Muscle of back (tissue), 11 donors: ENCODE data around the gene CDRT15. TPM values are rescaled to one million over a fixed set of nuclear protein-coding genes. Genes with fewer than 3 reads are reported as not detected.
"Not testable (repeated sequence)": the region's sequence is repeated elsewhere in the genome, so short reads cannot be mapped to it uniquely, and the experiment has no call there.

Source experiments
- DNase-seq, 3 donors: peaks; one replicate each; pipeline versions ENCODE4 v3.0.0 to v3.0.0-alpha.2; 2013
- polyA plus RNA-seq, 10 donors: library from polyadenylated mRNA; unstranded; fragments of 120-200 nt; gene quantifications; one replicate each; pipeline ENCODE4 v1.2.1, GENCODE V29; 2013; ENCODE audit not compliant: insufficient read length in 10 of 10

CDRT15 gene
- polyA plus RNA-seq, 10 donors = 0.51 to 1.2 (median 0.67) TPM; not detected in 4

- no peak for DNase-seq
Measured at GRCh38 chr17:14207791-14208190, 28.9 kb downstream of the CDRT15 start.

- DNase-seq = no peak
Measured at GRCh38 chr17:14206891-14207290, 29.8 kb downstream of the CDRT15 start.

- no peak for DNase-seq
Measured at GRCh38 chr17:14205992-14206461, 30.6 kb downstream of the CDRT15 start.

DNA sequence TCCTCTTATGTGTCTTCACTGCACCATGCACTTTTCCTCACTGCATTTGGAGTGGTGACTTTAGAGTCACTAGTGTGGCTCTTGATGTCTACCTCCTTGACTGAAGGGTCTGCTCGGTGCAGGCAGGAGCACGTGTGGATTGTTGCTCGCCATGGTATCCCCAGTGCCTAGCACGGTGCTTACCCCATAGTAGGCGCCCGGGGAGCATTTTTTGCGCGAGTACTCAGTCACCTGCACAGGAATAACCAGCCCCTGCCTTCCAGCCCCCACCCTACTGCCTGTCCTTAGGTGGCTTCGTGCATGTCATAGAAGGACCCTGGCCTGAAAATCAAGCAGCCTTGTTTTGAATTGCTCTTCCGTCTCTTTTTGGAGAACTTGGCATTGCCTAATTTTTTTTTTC lies 31.3 kb downstream of the CDRT15 start:
- no peak for DNase-seq

GRCh38 chr17:14204546-14204945 lies 32.1 kb downstream of the CDRT15 start:
- no peak for DNase-seq

- DNase-seq = no peak
Measured at GRCh38 chr17:14204084-14204483, 32.6 kb downstream of the CDRT15 start.

- DNase-seq = no peak
Measured at GRCh38 chr17:14203388-14203787, 33.3 kb downstream of the CDRT15 start.

DNA sequence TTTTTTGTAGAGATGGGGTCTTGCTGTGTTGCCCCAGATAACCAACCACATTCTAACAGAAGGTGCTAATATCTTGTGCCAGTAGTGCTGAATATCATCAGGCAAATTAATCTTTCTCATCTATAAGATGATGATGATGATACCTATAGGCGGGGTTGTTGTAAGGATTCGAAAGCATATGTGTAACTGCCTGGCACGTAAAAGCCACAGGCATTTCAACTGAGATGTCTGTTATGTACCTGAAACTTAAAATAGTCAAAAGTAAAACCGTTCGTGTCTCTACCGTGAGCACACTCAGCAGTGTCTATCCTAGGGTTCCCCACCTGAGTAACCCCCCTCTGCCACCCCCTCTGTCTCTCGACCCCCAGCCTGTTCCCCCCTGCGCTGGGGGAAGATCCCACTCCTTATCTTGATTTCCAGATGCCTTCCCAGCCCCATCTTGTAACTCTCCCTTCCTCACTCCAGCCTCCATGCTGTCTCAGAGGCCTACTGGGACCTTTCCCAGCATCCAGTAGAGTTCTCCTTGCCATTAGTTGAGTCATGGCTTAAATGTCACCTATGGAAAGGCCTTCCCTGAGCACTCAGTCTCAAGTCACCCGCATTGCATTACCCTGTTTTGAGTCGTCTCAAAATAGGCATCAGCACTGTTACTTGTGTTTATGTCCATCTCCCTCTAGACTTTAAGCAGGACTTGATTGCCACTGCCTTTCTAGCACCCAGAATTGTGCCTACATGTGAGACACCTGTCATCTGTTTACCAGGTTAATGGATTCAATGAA lies 34.1 kb downstream of the CDRT15 start:
- no peak for DNase-seq

GRCh38 chr17:14201988-14202380 lies 34.7 kb downstream of the CDRT15 start:
- DNase-seq = no peak

GRCh38 chr17:14201021-14201987 lies 35.4 kb downstream of the CDRT15 start:
- DNase-seq = peak in 2 of 3 donors; percentile 16 to 30

DNA sequence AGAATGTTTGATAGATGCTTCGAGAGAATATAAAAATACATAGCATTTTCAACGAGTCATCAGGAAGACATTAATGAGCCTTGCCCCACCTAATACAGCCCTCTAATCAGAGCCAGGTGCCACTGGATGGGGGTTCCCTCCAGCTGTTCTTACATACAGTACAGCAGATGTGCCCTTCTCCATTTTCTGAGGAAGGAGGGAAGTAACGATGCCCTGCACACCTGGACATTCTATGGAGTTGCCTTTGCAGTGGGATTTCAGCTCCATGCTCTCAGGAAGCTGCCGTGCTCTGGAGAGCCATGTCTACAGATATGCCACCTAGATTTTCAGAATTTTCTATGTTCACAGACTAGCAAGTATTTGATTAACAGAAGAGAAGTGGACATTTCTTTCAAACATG lies 36.3 kb downstream of the CDRT15 start:
- no peak for DNase-seq

DNA sequence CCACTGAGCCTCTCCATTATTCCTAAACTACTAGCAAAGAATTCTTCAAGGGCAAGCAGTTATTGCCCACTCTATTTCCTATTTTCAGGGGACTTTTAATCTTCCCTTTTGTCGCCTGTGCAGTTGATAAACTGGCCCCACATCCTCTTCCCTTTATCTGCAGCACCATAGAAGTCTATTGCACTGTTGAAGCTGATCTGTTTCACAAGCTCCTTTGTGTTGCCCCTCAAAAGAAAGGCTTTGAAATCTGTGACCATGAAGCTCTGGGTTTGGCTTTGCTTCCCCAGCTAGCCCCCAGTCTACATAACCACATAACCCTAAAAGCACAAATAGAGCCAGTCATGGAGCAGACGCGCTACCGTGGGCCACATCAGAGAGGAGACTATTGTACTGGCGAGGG lies 37.1 kb downstream of the CDRT15 start:
- DNase-seq = no peak

DNA sequence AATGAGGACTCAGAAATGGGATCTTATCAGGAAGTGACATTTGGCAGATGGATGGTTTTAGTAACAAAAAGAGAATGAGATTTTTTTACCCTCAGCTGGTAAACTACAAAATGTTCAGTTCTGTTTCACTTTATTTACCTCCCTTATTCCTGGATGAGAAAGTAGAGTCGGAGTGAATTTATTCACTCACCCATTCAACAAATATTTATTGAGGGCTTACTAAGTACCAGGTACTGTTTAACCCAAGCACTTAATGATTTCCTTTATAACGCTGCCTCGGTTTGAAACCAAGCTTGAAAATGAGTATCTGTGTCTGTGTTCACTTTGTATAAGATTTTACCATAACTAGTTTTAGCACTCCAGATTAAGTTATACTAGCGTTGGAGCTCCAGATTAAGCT lies 38.1 kb downstream of the CDRT15 start:
- no peak for DNase-seq

DNA sequence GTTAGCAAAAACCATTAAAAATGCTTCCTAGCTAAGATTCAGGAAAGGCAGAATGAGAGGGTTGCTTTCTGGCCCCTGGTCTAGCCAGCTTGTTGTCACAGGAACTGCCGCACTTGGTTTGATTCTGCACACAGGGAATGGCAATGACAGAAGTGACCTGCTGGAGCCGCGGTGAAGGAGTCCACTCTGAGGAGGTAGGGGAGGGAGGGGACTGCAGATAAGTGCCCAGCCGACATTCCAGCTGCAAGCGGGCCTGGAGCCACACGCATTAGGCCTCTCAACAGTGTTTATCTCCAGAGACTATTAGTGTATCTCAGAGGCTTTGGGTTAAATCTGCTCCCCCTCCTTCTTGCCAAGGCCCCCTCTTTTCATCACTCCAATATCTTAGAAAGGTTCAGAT lies 38.6 kb downstream of the CDRT15 start:
- DNase-seq = no peak

- no peak for DNase-seq
Measured at GRCh38 chr17:14197586-14197985, 39.1 kb downstream of the CDRT15 start.

- DNase-seq = no peak
Measured at GRCh38 chr17:14197057-14197456, 39.6 kb downstream of the CDRT15 start.

- DNase-seq = no peak
Measured at GRCh38 chr17:14196377-14196997, 40.2 kb downstream of the CDRT15 start.

- not testable (repeated sequence) for DNase-seq
Measured at GRCh38 chr17:14192636-14193344, 43.9 kb downstream of the CDRT15 start.

DNA sequence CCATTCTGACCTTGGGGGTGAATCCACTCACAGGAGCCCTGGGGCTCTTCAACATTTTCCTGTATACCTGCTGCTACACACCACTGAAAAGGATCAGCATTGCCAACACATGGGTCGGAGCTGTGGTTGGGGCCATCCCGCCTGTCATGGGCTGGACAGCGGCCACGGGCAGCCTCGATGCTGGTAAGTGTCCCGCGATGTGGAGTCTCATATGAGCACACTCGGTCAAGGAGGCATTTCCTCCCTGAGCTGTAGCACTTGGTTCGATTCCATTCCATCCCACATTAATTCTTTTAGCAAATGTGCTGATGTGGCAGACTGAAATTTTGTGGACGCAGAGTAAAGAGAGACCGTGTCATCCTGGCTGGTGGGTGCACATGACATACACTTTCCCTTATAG lies 44.6 kb downstream of the CDRT15 start:
- not testable (repeated sequence) for DNase-seq

GRCh38 chr17:14191469-14191868 lies 45.2 kb downstream of the CDRT15 start:
- not testable (repeated sequence) for DNase-seq

- DNase-seq = not testable (repeated sequence)
Measured at GRCh38 chr17:14190774-14191173, 45.9 kb downstream of the CDRT15 start.
